IPS-NIHi7 (cell line): Measurements from ENCODE around the gene SPAG16.
A peak's percentile ranks its signal among the peaks of the same experiment; 100 is the strongest.

Experiments
- DNase-seq: peaks from one replicate; pipeline ENCODE4 v3.0.0; 2012; ENCODE audit warnings: mixed read lengths; ENCODE audit errors: extremely low spot score

The SPAG16 gene

GRCh38 chr2:213806125-213806726, 522.0 kb downstream of the SPAG16 start:
- no peak for DNase-seq

- no peak for DNase-seq
Observed at GRCh38 chr2:213816583-213816982, 532.3 kb downstream of the SPAG16 start.

GRCh38 chr2:213818436-213818835, 534.2 kb downstream of the SPAG16 start:
- DNase-seq = no peak

DNA sequence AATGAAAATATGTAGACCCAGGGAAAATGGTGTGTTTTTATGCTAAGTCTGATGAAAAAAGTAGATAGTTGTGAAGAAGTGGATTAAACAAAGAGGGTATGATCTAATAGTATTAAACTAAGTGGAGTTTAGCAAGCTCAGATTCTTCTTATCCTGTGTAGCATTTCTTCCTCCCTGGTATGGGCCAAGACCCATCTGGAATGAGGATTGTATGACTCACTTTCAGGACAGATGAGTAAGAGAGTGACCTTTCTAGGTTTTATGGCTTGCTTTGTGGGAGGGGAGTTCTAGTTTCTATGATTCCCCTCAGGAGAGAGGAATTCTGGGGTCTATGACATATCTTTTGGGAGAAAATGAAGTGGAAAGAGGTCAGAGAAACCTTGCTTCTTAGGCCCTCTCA, 550.1 kb downstream of the SPAG16 start:
- no peak for DNase-seq

DNA sequence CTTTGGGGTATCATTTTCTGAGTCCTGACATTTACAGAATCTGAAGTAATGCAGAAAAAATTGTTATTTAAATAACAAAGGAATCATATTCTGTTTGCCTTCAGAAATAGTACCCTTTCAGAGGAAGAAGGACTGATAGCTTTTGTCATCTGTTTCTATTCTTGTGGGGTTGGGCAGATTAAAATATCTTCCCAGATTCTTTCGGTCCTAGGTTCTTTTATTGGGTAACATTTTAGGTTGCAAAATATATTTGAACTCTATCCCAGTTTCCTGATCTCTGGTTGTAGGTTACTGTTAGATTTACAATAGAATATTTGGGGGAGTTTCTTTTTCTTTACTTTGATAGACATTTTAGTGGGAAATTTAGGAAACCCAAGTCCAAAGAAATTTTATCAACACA, 550.5 kb downstream of the SPAG16 start:
- no peak for DNase-seq

GRCh38 chr2:213846856-213847255, 562.6 kb downstream of the SPAG16 start:
- no peak for DNase-seq

DNA sequence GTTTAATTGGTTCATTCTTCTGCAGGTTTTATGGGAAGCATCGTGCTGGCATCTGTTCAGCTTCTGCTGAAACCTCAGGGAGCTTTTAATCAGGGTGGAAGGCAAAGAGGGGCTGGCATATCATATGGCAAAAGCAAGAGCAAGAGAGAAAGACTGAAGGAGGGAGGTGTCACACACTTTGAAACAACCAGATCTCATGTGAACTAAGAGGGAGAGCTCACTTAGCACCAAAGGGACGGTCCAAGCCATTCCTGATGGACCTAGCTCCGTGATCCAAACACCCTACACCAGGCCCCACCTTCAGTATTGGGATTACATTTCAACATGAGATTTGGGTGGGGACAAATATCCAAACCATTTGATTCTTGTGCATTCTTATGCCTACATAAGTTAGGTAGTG, 563.1 kb downstream of the SPAG16 start:
- DNase-seq = no peak

DNA sequence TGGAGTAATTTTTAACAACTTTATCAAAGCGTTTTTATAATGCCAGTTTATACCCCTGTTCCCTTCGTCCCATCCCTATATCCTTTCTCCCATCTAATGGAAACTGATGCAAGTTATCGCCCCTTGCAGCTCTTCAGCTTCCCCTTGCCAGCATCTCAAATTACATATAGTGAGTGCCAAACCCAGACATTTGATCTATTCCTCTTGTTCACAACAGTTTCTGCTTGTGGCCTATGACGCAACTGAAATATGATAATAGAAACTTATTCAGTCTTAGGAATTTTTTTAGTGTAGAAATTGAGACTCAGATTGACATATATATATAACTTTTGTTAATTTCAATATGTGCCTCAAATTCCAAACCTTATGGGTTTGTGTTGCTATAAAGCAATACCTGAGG, 564.4 kb downstream of the SPAG16 start:
- no peak for DNase-seq

DNA sequence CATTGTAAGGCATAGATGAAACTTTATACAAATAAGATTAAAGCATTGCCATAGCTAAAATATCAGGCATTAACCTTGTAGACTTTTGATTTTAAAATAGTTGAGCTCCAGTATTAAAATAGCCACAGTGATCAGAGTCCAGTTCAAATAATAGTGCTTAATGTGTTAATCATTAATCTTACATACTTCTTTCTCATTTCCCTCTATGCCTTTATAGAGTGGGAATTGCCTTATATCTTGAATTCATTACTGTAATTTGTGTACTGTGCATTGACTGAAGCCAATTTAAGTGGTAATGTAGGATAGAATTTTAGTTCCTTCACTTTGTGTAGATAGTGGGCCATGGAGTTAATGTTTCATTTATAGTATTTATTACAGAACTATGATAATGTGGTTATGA, 577.4 kb downstream of the SPAG16 start:
- DNase-seq = no peak

DNA sequence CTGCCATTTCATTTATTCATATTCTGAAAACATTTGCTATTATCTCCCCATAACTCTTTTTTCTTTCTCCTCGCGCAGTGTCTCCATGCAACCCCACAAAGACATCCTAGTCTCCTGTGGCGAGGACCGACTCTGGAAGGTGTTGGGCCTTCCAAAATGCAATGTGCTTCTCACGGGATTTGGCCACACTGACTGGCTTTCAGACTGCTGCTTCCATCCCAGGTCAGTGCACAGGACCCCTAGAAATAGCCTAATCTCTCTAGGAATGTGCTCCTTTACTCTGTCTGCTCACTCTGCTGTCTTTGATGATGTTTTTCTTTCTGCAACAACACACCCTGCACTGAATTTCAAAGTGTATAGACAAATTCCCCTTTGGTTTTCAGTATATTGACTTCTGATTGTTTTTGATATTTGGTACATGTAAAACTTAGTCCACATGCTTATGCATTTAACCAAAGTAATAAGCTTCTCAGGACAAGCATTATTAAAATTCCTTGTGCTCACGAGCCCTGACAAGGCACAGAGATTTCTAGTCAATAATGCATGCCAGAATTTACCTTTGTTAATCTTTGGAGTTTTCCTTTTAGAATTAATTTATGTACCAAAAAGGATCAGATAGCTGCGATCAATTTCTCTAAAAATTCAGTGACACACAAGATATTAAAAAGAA, 578.3 kb downstream of the SPAG16 start:
- no peak for DNase-seq

- no peak for DNase-seq
Observed at GRCh38 chr2:213863541-213863940, 579.3 kb downstream of the SPAG16 start.

- DNase-seq = no peak
Observed at GRCh38 chr2:213868526-213868925, 584.3 kb downstream of the SPAG16 start.

- DNase-seq = no peak
Observed at GRCh38 chr2:213885485-213885884, 601.2 kb downstream of the SPAG16 start.

- no peak for DNase-seq
Observed at GRCh38 chr2:213914510-213914909, 630.2 kb downstream of the SPAG16 start.

DNA sequence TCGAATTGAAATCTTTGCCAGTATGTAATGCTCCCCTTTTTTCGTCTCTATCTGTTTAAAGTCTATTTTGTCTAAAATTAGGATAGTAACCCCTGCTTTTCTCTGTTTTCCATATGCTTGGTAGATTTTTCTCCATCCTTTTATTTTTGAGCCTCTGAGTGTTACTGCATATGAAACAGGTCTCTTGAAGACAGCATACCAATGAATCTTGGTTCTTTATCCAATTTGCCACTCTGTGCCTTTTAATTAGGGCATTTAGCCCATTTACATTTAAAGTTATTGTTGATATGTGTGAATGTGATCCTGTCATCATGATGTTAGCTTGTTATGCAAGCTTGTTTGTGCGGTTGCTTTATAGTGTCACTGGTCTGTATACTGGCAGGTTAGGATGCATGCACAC, 635.8 kb downstream of the SPAG16 start:
- no peak for DNase-seq

DNA sequence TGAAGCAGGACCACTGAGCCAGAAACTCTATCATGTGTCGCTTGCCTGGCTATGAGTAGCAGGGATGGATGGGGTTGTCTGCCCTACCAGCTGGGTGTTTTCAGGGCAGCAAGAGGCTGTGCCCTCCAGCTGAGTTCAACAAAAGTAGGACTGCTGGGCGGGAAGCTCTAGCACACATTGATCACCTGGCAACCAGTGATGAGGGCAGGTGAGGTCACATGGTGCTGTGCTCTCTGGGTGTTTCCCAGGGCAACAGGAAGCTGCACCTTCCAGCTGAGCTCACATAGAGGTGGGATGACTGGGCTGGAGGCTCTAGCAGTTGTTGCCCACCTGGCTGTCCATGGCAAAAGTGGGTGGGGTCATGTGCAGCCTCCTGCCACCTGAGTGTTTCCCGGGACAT, 639.3 kb downstream of the SPAG16 start:
- no peak for DNase-seq

DNA sequence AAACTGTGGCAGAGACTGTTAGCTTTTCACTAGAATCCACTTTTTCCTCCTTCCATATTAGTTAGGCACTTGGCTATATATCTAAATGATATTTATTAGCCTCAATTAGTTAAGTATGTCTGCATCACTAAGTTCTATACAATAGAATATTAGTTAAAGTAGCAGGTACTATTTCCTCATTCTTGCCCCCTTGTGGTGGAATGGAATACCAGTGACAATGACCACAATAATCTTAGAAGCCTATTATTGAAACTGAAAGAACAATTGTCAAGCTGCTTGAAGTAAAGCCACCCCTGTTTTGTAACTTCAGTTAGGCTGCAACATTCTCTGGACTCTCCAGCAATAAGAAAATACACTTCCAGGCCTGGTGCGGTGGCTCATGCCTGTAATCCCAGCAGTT, 650.3 kb downstream of the SPAG16 start:
- DNase-seq = peak; percentile 24

GRCh38 chr2:213958086-213958485, 673.8 kb downstream of the SPAG16 start:
- no peak for DNase-seq

DNA sequence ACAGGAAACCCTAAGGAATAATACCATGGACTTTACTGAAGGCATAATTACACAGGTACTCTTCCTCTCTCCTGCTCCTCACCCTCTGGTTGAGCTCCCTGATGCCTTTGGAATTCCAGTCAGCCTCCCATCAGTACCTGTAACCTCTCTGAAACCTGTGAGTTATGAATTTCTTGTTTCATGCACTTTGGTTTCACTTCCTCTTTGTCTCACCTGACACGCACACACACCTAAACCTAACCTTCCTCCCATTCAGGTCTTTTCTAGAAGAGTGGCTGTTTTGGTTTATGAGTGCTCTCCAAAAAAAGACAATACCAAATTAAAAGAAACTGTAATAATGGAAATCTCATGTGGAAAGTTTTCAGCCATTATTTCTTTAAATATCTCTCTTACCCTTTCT, 675.3 kb downstream of the SPAG16 start:
- DNase-seq = no peak

DNA sequence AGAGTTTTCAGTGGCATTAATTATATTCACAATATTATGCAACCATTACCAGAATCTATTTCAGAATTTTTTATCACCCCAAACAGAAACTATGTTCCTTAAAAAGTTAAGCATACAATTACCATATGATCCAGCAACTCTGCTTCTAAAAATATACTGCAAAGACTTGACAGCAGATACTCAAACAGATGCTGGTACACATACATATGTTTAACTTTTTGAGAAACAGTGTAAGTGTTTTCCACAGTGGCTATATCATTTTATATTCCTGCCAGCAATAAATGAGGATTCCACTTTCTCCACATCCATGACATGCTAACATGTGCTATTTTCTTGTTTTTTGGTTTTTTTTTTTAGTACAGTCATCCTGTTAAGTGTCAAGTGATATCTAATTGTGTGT, 687.3 kb downstream of the SPAG16 start:
- no peak for DNase-seq

DNA sequence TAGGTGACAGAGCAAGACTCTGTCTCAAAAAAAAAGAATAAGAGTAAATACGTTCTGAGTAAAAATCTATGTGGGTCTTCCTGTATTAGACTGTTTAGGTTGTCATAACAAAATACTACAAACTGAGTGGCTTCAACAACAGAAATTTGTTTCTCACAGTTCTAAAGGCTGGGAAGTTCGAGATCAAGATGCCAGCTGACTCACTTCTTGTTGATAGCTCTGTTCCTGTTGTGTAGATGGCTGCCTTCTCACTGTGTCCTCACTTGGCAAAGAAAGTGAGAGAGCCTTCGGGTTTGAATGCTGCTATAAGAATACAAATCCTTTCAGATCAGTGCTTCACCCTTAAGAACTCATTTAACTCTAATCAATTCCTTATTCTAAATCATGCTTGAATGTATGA, 696.6 kb downstream of the SPAG16 start:
- no peak for DNase-seq

DNA sequence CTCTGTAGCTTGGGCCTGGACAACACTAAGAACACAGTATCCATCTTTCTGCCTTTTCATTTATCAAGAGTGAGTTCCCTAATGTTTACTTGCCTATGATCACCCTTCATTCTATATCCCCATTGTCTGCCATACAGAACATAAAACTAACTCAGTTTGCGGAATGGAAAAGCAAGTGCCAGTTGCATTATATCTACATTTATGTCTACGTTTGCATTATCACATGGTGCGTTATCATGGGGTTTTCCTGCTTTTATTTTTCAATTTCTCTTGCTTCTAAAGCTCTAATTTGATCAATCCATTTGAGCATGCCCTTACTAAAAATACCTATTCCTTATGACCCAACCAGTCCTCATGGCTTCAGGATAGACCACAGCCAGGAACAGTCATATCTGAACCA, 704.9 kb downstream of the SPAG16 start:
- DNase-seq = no peak

DNA sequence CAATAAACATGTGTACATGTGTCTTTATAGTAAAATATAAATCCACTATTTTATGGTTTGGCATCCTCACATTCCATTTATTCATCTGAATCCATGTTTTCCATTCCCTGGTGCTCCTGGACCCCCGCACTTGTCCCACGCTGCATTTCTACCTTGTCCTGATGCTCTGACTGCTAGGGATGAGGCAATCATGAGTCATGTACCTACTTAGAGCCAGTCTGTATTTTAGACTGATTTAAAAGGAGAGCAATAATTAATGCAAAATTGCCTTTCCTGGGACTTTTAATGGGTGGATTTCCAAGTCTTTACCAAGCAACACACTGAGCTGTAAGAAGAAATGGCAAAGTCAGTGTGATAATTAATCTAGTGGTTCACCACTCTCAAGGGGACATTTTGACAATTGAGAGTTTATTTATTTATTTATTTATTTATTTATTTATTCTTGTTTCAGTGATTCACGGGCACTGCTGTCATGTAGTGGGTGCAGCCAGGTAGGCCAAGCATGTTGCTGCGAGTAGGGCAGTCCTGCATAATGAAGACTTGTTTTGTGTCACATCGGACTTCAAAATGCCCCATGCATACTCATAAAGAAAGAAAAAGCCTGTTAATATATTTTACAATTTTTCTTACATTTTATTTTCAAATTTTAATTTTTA, 707.3 kb downstream of the SPAG16 start:
- no peak for DNase-seq
